Measurements from ENCODE around the gene VEGFA. TPM values are rescaled to one million over a fixed set of nuclear protein-coding genes. Genes with fewer than 3 reads are reported as not detected.

Gene VEGFA
- total RNA-seq, 1 donor from 2014 or later, result 136 TPM

GRCh38 chr6:43796168-43796567 is 26.2 kb downstream of the VEGFA start:
- no peak for DNase-seq (ENCODE audit: extremely low spot score, unreplicated experiment)
- no peak for TF ChIP-seq CTCF (conservative IDR thresholded peaks at IDR 0.05)
- no peaks in the 10 kb centered on the region for H3K36me3 Mint-ChIP-seq
- H3K27me3 Mint-ChIP-seq, result no peaks in the 10 kb centered on the region
- H3K27ac Mint-ChIP-seq, result no peak overlapping the region
- H3K4me1 Mint-ChIP-seq (ENCODE audit: unreplicated experiment), result peaks cover 20% of the 10 kb centered on the region
- no peaks in the 10 kb centered on the region for H3K9me3 Mint-ChIP-seq
- H3K4me3 Mint-ChIP-seq, result no peak overlapping the region

- Mint-ChIP-seq H3K27ac (no peak overlapping the region), H3K27me3 (no peaks in the 10 kb centered on the region)
These were observed 27.2 kb downstream of the VEGFA start for GRCh38 chr6:43796903-43797890.

GRCh38 chr6:43797919-43798318 is 27.9 kb downstream of the VEGFA start:
- no peaks in the 10 kb centered on the region for H3K27me3 Mint-ChIP-seq

More at GRCh38 chr6:43796903-43797890, 27.2 kb downstream of the VEGFA start:
- no peak for DNase-seq (ENCODE audit: extremely low spot score, unreplicated experiment)
- TF ChIP-seq CTCF (conservative IDR thresholded peaks at IDR 0.05), result no peak
- H3K4me1 Mint-ChIP-seq (ENCODE audit: unreplicated experiment), result peaks cover 26% of the 10 kb centered on the region
- no peaks in the 10 kb centered on the region for H3K9me3 Mint-ChIP-seq
- H3K36me3 Mint-ChIP-seq, result no peaks in the 10 kb centered on the region
- H3K4me3 Mint-ChIP-seq, result no peak overlapping the region

GRCh38 chr6:43798688-43799444 is 28.9 kb downstream of the VEGFA start:
- Mint-ChIP-seq H3K27ac (peak overlapping the region; percentile 80), H3K36me3 (no peaks in the 10 kb centered on the region), H3K9me3 (no peaks in the 10 kb centered on the region), H3K27me3 (no peaks in the 10 kb centered on the region), H3K4me3 (no peak overlapping the region), H3K4me1 (ENCODE audit: unreplicated experiment) (peaks cover 30% of the 10 kb centered on the region)
- no peak for DNase-seq (ENCODE audit: extremely low spot score, unreplicated experiment)
- TF ChIP-seq CTCF (conservative IDR thresholded peaks at IDR 0.05), result no peak

More at GRCh38 chr6:43797919-43798318, 27.9 kb downstream of the VEGFA start:
- Mint-ChIP-seq H3K27ac (no peak overlapping the region), H3K36me3 (no peaks in the 10 kb centered on the region), H3K9me3 (no peaks in the 10 kb centered on the region), H3K4me1 (ENCODE audit: unreplicated experiment) (peaks cover 30% of the 10 kb centered on the region), H3K4me3 (no peak overlapping the region)
- no peak for TF ChIP-seq CTCF (conservative IDR thresholded peaks at IDR 0.05)
- DNase-seq (ENCODE audit: extremely low spot score, unreplicated experiment), result no peak

GRCh38 chr6:43799551-43800297 is 29.7 kb downstream of the VEGFA start:
- TF ChIP-seq CTCF (conservative IDR thresholded peaks at IDR 0.05), result no peak
- peaks cover 30% of the 10 kb centered on the region for H3K4me1 Mint-ChIP-seq (ENCODE audit: unreplicated experiment)
- DNase-seq (ENCODE audit: extremely low spot score, unreplicated experiment), result no peak
- peak overlapping the region; percentile 9 for H3K27ac Mint-ChIP-seq
- no peaks in the 10 kb centered on the region for H3K36me3 Mint-ChIP-seq
- H3K27me3 Mint-ChIP-seq, result no peaks in the 10 kb centered on the region
- H3K4me3 Mint-ChIP-seq, result no peak overlapping the region
- H3K9me3 Mint-ChIP-seq, result no peaks in the 10 kb centered on the region

Data from type B pancreatic cell (in vitro differentiated cells).